Measurements from ENCODE around the gene PRODH. TPM values are rescaled to one million over a fixed set of nuclear protein-coding genes. Genes with fewer than 3 reads are reported as not detected.
"Not testable (repeated sequence)": the region's sequence is repeated elsewhere in the genome, so short reads cannot be mapped to it uniquely, and the experiment has no call there.

PRODH gene
- total RNA-seq, 2 donors from 2014 or later, result 3.1 to 11.5 TPM

- Histone ChIP-seq H3K4me1 (replicated peaks) (no peaks in the 10 kb centered on the region), H3K36me3 (no peaks in the 10 kb centered on the region), H3K4me3 (no peak overlapping the region), H3K27me3 (replicated peaks; ENCODE audit: insufficient read depth) (no peaks in the 10 kb centered on the region), H3K27ac (no peak overlapping the region), H3K9me3 (no peaks in the 10 kb centered on the region)
- DNase-seq (ENCODE audit: low spot score), result no peak
- intact Hi-C loops (cut with DNase I), result no loop called here
- WGBS, result 94% methylated on average over 3 of the region's 3 CpGs
- TF ChIP-seq CTCF (IDR thresholded peaks at IDR 0.05) (no peak), POLR2AphosphoS5 (IDR thresholded peaks at IDR 0.05) (no peak)
Observed at GRCh38 chr22:18962308-18962635, 26.2 kb upstream of the PRODH start.

- H3K27ac ChIP-seq; H3K27me3 ChIP-seq (replicated peaks; ENCODE audit: insufficient read depth); H3K36me3 ChIP-seq; intact Hi-C loops (cut with DNase I); DNase-seq (ENCODE audit: low spot score); H3K9me3 ChIP-seq; H3K4me1 ChIP-seq (replicated peaks); H3K4me3 ChIP-seq: not testable (repeated sequence)
- WGBS, result 89% methylated on average over 8 of the region's 8 CpGs
Observed at GRCh38 chr22:18961632-18962307, 25.7 kb upstream of the PRODH start.

- H3K9me3 ChIP-seq; H3K27ac ChIP-seq; intact Hi-C loops (cut with DNase I); H3K4me3 ChIP-seq; H3K4me1 ChIP-seq (replicated peaks); DNase-seq (ENCODE audit: low spot score); H3K36me3 ChIP-seq; H3K27me3 ChIP-seq (replicated peaks; ENCODE audit: insufficient read depth): not testable (repeated sequence)
- WGBS, result 88% methylated on average over 7 of the region's 7 CpGs
Observed at GRCh38 chr22:18961201-18961600, 25.1 kb upstream of the PRODH start.

GRCh38 chr22:18960166-18960820, 24.2 kb upstream of the PRODH start:
- DNase-seq (ENCODE audit: low spot score); intact Hi-C loops (cut with DNase I); H3K27ac ChIP-seq; H3K4me1 ChIP-seq (replicated peaks); H3K9me3 ChIP-seq; H3K4me3 ChIP-seq; H3K27me3 ChIP-seq (replicated peaks; ENCODE audit: insufficient read depth); H3K36me3 ChIP-seq: not testable (repeated sequence)
- WGBS, result 85% methylated on average over 10 of the region's 11 CpGs

- H3K27ac ChIP-seq; intact Hi-C loops (cut with DNase I); H3K27me3 ChIP-seq (replicated peaks; ENCODE audit: insufficient read depth); H3K4me1 ChIP-seq (replicated peaks); H3K36me3 ChIP-seq; DNase-seq (ENCODE audit: low spot score); H3K4me3 ChIP-seq; H3K9me3 ChIP-seq: not testable (repeated sequence)
- 81% methylated on average over 10 of the region's 12 CpGs for WGBS
Observed at GRCh38 chr22:18959741-18960140, 23.6 kb upstream of the PRODH start.

- 70% methylated on average over 6 of the region's 6 CpGs for WGBS
- H3K36me3 ChIP-seq; H3K9me3 ChIP-seq; H3K27me3 ChIP-seq (replicated peaks; ENCODE audit: insufficient read depth); H3K27ac ChIP-seq; DNase-seq (ENCODE audit: low spot score); H3K4me1 ChIP-seq (replicated peaks); H3K4me3 ChIP-seq; intact Hi-C loops (cut with DNase I): not testable (repeated sequence)
Observed at GRCh38 chr22:18959266-18959665, 23.2 kb upstream of the PRODH start.

- H3K36me3 ChIP-seq; DNase-seq (ENCODE audit: low spot score); H3K27ac ChIP-seq; H3K4me3 ChIP-seq; intact Hi-C loops (cut with DNase I); H3K27me3 ChIP-seq (replicated peaks; ENCODE audit: insufficient read depth); H3K4me1 ChIP-seq (replicated peaks); H3K9me3 ChIP-seq: not testable (repeated sequence)
- 60% methylated on average over 12 of the region's 14 CpGs for whole genome bisulfite sequencing
Observed at GRCh38 chr22:18958738-18959137, 22.6 kb upstream of the PRODH start.

GRCh38 chr22:18958321-18958705, 22.2 kb upstream of the PRODH start:
- H3K27me3 ChIP-seq (replicated peaks; ENCODE audit: insufficient read depth); H3K4me3 ChIP-seq; DNase-seq (ENCODE audit: low spot score); H3K36me3 ChIP-seq; H3K27ac ChIP-seq; H3K9me3 ChIP-seq; H3K4me1 ChIP-seq (replicated peaks); intact Hi-C loops (cut with DNase I): not testable (repeated sequence)
- 77% methylated on average over 5 of the region's 18 CpGs for WGBS

- intact Hi-C loops (cut with DNase I); H3K9me3 ChIP-seq; H3K27ac ChIP-seq; H3K4me3 ChIP-seq; H3K4me1 ChIP-seq (replicated peaks); H3K27me3 ChIP-seq (replicated peaks; ENCODE audit: insufficient read depth); DNase-seq (ENCODE audit: low spot score); H3K36me3 ChIP-seq: not testable (repeated sequence)
- 82% methylated on average over 7 of the region's 18 CpGs for WGBS
Observed at GRCh38 chr22:18957621-18958320, 21.7 kb upstream of the PRODH start.

GRCh38 chr22:18956956-18957355, 20.9 kb upstream of the PRODH start:
- DNase-seq (ENCODE audit: low spot score); H3K4me1 ChIP-seq (replicated peaks); H3K4me3 ChIP-seq; H3K27ac ChIP-seq; H3K27me3 ChIP-seq (replicated peaks; ENCODE audit: insufficient read depth); H3K9me3 ChIP-seq; H3K36me3 ChIP-seq; intact Hi-C loops (cut with DNase I): not testable (repeated sequence)
- 74% methylated on average over 15 of the region's 15 CpGs for WGBS

GRCh38 chr22:18956121-18956895, 20.2 kb upstream of the PRODH start:
- H3K4me1 ChIP-seq (replicated peaks); intact Hi-C loops (cut with DNase I); H3K27me3 ChIP-seq (replicated peaks; ENCODE audit: insufficient read depth); H3K4me3 ChIP-seq; H3K9me3 ChIP-seq; H3K36me3 ChIP-seq; H3K27ac ChIP-seq; DNase-seq (ENCODE audit: low spot score): not testable (repeated sequence)
- 74% methylated on average over 15 of the region's 15 CpGs for WGBS

Data from prostate gland (tissue), 2 donors.